Fibroblast of skin of abdomen (primary cell): ENCODE results near the gene ZDHHC11B.
A peak's percentile ranks its signal among the peaks of the same experiment; 100 is the strongest.
"Not testable (repeated sequence)": the region's sequence is repeated elsewhere in the genome, so short reads cannot be mapped to it uniquely, and the experiment has no call there.

Source experiments
- DNase-seq: peaks from one replicate; pipeline ENCODE4 v3.0.0-alpha.2; 2013

The ZDHHC11B gene

GRCh38 chr5:714215-715118, 70.1 kb downstream of the ZDHHC11B start:
- DNase-seq: not testable (repeated sequence)

GRCh38 chr5:713686-714085, 70.8 kb downstream of the ZDHHC11B start:
- DNase-seq: not testable (repeated sequence)

DNA sequence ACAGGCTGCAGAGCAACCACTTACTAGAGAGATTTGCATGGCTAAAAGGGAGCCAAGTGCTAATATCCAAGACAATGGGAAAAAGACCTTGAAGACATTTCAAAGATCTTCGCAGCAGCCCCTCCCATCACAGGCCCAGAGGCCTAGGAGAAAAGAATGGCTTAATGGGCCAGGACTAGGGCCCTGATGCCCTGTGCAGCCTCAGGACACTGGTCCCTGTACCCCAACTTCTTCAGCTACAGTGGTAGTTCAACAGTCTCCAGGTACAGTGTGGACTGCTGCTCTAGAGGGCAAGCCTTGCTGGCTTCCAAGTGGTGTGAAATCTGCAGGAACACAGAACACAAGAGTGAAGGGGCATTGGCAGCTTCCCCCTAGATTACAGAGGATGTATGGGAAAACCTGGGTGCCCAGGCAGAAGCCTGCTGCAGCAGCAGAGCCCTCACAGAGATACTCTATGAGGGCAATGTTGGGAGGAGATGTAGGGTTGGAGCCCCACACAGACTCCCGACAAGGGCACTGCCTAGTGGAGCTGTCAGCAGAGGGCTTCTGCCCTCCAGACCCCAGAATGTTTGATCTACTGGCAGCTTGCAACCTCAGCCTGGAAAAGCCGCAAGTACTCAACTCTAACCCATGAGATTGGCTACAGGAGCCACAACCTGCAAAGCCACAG, 75.5 kb downstream of the ZDHHC11B start:
- DNase-seq: not testable (repeated sequence)

DNA sequence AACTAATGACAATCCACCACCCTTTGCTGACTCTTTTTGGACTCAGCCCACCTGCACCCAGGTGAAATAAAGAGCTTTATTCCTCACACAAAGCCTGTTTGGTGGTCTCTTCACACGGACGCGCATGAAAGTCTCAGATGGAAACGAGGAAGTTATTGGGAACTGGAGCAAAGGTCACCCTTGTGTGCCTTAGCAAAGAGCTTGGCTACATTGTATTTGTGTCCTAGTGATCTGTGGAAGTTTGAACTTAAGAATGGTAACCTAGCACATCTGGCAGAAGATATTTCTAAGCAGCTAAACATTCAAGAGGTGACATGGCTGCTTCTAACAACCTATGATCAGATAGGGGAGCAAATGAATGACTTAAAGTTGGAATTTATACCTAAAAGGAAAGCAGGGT, 76.2 kb downstream of the ZDHHC11B start:
- not testable (repeated sequence) for DNase-seq

DNA sequence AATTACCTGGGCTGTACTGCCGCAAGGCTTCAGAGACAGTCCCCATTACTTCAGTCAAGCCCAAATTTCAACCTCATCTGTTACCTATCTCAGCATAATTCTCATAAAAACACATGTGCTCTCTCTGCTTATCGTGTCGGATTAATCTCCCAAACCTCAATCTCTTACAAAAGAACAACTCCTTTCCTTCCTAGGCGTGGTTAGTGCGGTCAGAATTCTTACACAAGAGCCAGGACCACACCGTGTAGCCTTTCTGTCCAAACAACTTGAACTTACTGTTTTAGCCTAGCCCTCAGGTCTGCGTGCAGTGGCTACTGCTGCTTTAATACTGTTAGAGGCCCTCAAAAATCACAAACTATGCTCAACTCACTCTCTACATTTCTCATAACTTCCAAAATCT, 78.4 kb downstream of the ZDHHC11B start:
- not testable (repeated sequence) for DNase-seq

DNA sequence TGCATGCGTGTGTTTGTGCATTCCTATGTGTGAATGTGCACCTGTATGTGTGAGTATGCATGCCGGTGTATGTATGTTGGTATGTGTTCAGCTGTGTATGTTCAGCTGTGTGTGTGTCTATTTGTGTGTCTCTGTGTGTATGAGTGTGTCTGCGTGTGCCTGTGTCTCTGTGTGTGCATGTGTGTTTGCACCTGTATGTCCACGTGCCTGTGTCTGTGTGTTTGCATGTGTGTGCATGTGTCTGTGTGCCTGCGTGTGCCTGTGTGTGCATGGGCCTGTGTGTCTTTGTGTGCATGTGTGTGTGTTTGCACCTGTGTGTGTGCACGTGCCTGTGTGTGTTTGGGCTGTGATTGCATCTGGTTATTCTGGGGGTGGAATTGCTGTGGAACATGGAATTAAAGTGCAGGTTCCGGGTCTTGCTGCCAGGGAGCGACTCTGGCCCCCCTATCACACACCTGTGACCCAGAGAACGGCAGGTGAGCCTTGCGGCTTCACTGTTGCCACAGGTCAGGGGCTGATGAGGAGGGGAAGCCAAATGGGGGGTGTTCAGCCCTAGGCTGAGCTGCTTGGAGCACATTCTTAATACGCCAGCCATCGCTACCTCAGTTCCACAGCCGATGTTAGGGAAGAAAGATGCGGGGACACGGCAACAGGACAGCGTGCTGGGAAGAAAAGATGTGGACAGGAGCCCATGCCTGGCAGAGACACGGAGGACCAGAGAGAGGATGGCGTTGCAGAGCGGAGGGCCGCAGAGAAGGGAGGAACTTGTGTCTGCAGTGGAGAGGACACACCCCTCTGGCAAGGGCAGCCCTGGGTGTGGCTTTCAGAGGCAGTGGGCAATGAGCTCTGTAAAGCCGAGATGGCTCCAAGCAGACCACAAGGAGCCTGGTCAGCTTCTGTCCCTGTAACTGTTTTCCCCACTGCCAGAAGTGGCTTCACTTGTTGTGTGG, 87.5 kb downstream of the ZDHHC11B start:
- not testable (repeated sequence) for DNase-seq

- not testable (repeated sequence) for DNase-seq
Observed at GRCh38 chr5:696191-696590, 88.3 kb downstream of the ZDHHC11B start.

DNA sequence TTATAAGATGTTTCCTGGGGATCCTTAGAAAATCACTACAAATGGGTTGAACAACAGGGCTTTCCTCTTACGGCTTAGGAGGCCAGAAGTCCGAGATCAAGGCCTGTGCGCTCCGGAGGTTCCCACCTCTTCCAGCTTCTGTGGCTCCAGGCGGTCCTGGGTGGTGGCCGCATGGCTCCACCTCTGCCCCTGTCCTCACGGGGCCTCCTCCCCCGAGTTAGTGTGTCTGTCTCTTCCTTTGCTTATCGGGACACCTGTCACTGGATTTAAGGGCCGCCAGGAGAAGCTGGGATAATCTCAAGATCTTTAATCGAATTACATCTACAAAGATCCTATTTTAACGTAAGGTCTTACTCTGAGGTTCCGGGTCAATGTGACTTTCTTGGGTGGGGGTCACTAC, 89.1 kb downstream of the ZDHHC11B start:
- DNase-seq: not testable (repeated sequence)

DNA sequence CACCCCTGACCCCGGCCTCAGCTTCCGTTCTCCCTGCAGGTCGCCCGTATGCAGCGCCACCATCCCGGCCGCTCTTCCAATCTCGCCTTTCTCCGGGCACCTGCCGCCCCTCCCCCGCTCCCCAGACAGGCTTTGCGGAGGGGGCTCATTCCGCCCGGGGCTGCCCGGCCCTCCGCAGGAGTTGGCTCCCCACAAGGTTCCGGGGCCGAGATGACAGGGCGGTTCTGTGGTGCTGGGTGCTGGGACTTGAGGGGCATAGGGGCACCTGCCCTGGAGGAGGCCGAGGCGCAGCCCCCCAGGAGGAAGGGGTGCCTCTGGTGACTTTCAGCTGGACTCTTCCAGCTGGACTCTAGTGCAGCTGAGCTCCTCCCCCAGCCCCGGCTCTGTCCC, 90.5 kb downstream of the ZDHHC11B start:
- DNase-seq: not testable (repeated sequence)

DNA sequence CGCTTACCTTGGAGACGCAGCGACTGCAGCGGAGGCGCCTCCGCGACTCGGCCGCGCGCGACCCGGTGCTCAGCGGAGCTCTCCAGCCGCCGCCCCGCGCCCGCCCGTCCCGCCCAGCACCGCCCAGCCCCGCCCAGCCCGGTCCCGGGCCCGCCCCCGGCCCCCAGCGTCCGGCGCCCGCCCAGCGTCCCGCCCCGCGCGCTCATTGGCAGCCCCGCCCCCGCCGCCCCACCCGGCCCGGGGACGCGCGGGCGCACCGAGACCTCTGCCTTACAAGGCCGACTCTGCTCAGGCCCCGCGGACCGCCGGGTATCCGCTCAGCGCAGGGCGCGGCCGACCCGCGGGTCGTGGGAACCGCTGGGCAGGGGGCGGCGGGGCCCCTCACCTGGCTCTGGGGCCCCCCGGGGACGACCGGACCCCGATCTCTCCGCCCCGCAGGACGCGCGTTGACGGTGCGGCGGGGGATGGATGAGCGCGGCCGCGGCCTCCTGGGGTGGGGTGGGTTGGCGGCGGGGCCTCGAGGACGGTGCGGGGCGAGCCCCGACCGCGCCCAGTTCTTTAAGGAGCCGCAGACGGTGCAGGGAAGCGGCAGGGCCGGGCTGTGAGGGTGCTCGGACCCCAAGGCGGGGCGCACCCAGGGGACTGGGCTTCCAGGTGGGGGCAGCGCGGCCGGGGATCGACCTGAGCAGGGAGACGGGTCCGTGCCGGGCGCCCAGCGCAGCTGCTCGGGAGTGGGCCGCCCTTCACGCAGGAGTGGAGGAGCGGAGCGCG, 91.1 kb downstream of the ZDHHC11B start, which contains the start of gene TPPP:
TPPP (minus strand) TSS at position 82 of the 771 bp plus-strand sequence. CDS start 15,292 bp downstream, outside the sequence.
- peak; percentile 38 for DNase-seq

- DNase-seq: not testable (repeated sequence)
Observed at GRCh38 chr5:692529-693041, 91.9 kb downstream of the ZDHHC11B start.

- DNase-seq: no peak
Observed at GRCh38 chr5:691817-692528, 92.6 kb downstream of the ZDHHC11B start.

DNA sequence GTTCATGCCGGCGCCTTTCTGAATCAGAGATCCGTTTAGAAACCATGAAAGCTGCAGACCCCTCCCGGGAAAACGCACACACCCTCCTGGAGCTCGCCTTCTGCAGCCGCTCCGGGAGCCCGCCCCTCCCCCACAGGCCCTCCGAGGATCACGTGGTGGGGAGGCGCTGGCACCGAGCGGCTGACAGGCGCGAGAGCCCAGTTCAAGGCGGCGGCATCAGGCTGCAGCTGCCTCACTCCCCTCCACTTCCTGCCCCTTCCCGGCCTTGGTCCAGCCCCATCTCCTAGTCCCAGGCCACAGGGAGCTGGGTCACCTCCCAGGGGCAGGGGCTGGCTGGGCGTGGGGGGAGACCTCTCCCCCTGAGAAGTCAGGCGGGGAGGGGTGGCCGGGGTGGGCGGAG, 93.5 kb downstream of the ZDHHC11B start:
- not testable (repeated sequence) for DNase-seq

DNA sequence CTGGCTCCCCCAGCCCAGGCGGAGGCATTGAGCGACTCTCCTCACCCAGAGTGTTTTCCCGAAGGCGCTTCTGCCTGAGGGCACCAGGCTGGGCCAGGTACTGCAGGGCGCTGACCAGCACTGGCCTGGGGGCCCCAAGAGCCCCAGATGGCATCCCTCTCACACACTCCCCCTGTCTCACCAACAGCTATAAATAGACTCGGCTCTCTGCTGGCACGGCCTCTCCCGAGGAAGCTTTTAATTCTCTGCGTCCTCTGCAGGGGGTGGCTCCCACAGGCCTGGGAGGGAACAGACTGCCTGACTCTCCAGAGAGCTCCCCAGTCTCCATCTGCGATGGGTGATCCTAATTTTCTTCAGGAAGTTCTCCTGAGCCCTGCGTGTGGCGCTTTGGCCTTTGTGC, 94.2 kb downstream of the ZDHHC11B start:
- DNase-seq: not testable (repeated sequence)

- DNase-seq: not testable (repeated sequence)
Observed at GRCh38 chr5:688348-689010, 96.0 kb downstream of the ZDHHC11B start.

DNA sequence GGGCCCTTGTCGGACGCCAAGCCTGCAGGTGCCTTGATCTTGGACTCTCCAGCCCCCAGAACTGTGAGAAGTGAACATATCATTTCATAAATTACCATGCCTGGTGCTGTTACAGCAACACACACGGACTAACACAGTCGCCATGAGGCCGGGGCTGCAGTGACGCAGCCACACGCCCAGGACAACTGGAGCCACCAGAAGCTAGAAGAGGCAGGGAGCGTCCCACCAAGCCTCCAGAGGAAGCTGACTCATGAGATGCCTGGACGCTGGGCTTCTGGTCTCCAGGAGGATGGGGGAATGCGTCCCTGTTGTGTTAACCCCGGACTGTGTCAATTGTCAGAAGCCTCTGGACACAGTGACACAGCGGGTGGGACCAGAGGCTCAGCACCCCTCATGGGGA, 97.6 kb downstream of the ZDHHC11B start:
- not testable (repeated sequence) for DNase-seq

- DNase-seq: not testable (repeated sequence)
Observed at GRCh38 chr5:686172-686523, 98.4 kb downstream of the ZDHHC11B start.

- DNase-seq: no peak
Observed at GRCh38 chr5:685262-686171, 99.0 kb downstream of the ZDHHC11B start.

DNA sequence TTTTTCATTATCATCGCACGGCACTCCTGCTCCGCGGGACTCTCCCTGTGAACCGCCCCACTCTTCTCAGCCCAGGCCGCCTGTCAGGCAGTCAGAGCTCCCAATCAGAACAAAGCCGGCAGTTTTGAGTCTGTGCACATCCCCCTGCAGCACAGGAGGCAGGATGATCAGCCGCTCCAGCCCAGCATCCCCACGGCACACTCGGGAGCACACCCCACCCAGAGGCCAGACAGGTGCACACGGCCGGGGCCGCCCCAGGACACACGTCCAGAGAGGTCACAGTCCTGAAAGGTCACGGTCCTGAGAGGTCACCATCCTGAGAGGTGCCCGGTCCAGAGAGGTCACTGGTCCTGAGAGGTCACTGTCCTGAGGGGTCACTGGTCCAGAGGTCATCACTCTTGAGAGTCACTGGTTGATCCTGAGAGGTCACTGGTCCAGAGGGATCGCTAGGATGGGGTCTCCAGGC, 99.7 kb downstream of the ZDHHC11B start:
- no peak for DNase-seq
